IMR-90 (cell line): Measurements from ENCODE around the gene RYR2. TPM values are rescaled to one million over a fixed set of nuclear protein-coding genes. Genes with fewer than 3 reads are reported as not detected.

Experiments
- ATAC-seq: fragments of 200-7000 bp; cut with Tn5 transposase; 2 replicates; pipeline ENCODE4 v1.9.1; 2020; ENCODE audit warnings: low read depth, mild to moderate bottlenecking, moderate library complexity
- BruUV-seq: library from RNA; stranded (reverse); fragments of 400-500 nt; replicated peaks from 2 replicates; lab custom pipeline; 2021; lab: Mats Ljungman, UMichigan
- CTCF ChIA-PET: fragments of 300-600 bp; formaldehyde crosslinking; extraction: SDS; loops from one replicate; lab custom pipeline; 2021; ENCODE audit warnings: antibody characterized with exemption; lab: Yijun Ruan, JAX
- POLR2A ChIA-PET: fragments of 300-600 bp; sonication (Branson Sonifier 250); formaldehyde crosslinking; loops from one replicate; lab custom pipeline; 2022; ENCODE audit warnings: antibody characterized with exemption; ENCODE audit not compliant: unreplicated experiment; lab: Charles Lee
- DNase-seq: peaks from one replicate; pipeline ENCODE4 v3.0.0; 2013
- H2AFZ ChIP-seq: replicated peaks from 2 replicates; pipeline ENCODE3; 2013; ENCODE audit warnings: low read length, mild to moderate bottlenecking; ENCODE audit not compliant: poor library complexity
- H2AK5ac ChIP-seq: 2 replicates; pipeline ENCODE4 v1.6.1; 2013; ENCODE audit warnings: low read depth, low read length, inconsistent platforms
- H2AK9ac ChIP-seq: replicated peaks from 2 replicates; pipeline ENCODE3; 2013; ENCODE audit warnings: mild to moderate bottlenecking, low read depth, low read length, moderate library complexity; ENCODE audit not compliant: poor library complexity
- H2BK120ac ChIP-seq: 2 replicates; pipeline ENCODE4 v1.6.1; 2013; ENCODE audit warnings: low read depth, low read length, inconsistent platforms
- H2BK15ac ChIP-seq: 3 replicates; pipeline ENCODE4 v1.6.1; 2013; ENCODE audit warnings: low read depth, low read length, inconsistent platforms
- H2BK20ac ChIP-seq: 2 replicates; pipeline ENCODE4 v1.6.1; 2013; ENCODE audit warnings: low read depth, mild to moderate bottlenecking, inconsistent platforms, low read length, moderate library complexity
- H2BK5ac ChIP-seq: 2 replicates; pipeline ENCODE4 v1.6.1; 2013; ENCODE audit warnings: mild to moderate bottlenecking, low read depth, low read length, inconsistent platforms; ENCODE audit not compliant: poor library complexity, severe bottlenecking
- H3K14ac ChIP-seq: replicated peaks from 2 replicates; pipeline ENCODE4 v1.6.1; 2013; ENCODE audit warnings: low read depth, low read length, inconsistent platforms
- H3K18ac ChIP-seq: 2 replicates; pipeline ENCODE4 v1.6.1; 2013; ENCODE audit warnings: low read depth, low read length, control low read depth
- H3K23ac ChIP-seq: 2 replicates; pipeline ENCODE4 v1.6.1; 2013; ENCODE audit warnings: low read depth, low read length, inconsistent platforms
- H3K27ac ChIP-seq: 2 replicates; pipeline ENCODE4 v1.5.1; 2013; ENCODE audit warnings: mild to moderate bottlenecking, control low read depth, low read length; ENCODE audit not compliant: insufficient read depth
- H3K27me3 ChIP-seq: 2 replicates; pipeline ENCODE4 v1.6.1; 2013; ENCODE audit warnings: low read length; ENCODE audit not compliant: control insufficient read depth, insufficient read depth
- H3K36me3 ChIP-seq: 2 replicates; pipeline ENCODE4 v1.6.1; 2013; ENCODE audit warnings: low read length, mixed read lengths; ENCODE audit not compliant: control insufficient read depth, insufficient read depth
- H3K4ac ChIP-seq: 2 replicates; pipeline ENCODE4 v1.6.1; 2013; ENCODE audit warnings: low read depth, low read length, inconsistent platforms
- H3K4me1 ChIP-seq: 2 replicates; pipeline ENCODE4 v1.6.1; 2013; ENCODE audit warnings: low read length, mixed read lengths; ENCODE audit not compliant: control insufficient read depth, insufficient read depth
- H3K4me2 ChIP-seq: 2 replicates; pipeline ENCODE4 v1.6.1; 2013; ENCODE audit warnings: low read depth, mild to moderate bottlenecking, control low read depth, low read length, moderate library complexity
- H3K4me3 ChIP-seq: 2 replicates; pipeline ENCODE4 v1.5.1; 2013; ENCODE audit warnings: low read depth, mild to moderate bottlenecking, control low read depth, low read length, moderate library complexity; ENCODE audit not compliant: insufficient read depth
- H3K56ac ChIP-seq: 2 replicates; pipeline ENCODE4 v1.6.1; 2013; ENCODE audit warnings: low read length, inconsistent platforms; ENCODE audit not compliant: insufficient read depth; ENCODE audit errors: extremely low read depth
- H3K79me1 ChIP-seq, 2 experiments: 2 replicates each; pipeline ENCODE4 v1.6.1; 2013; ENCODE audit warnings: low read length in 2 of 2, inconsistent platforms in 1 of 2, low read depth in 1 of 2
- H3K9ac ChIP-seq: 2 replicates; pipeline ENCODE4 v1.6.1; 2013; ENCODE audit warnings: low read depth, low read length, control low read depth
- H3K9me1 ChIP-seq: 2 replicates; pipeline ENCODE4 v1.6.1; 2013; ENCODE audit warnings: low read length, inconsistent platforms; ENCODE audit not compliant: insufficient read depth
- H3K9me3 ChIP-seq: 2 replicates; pipeline ENCODE4 v1.6.1; 2013; ENCODE audit warnings: low read length; ENCODE audit not compliant: control insufficient read depth, insufficient read depth
- H4K20me1 ChIP-seq: 2 replicates; pipeline ENCODE4 v1.6.1; 2013; ENCODE audit warnings: low read length, inconsistent platforms; ENCODE audit not compliant: insufficient read depth
- H4K5ac ChIP-seq: 2 replicates; pipeline ENCODE4 v1.6.1; 2013; ENCODE audit warnings: mild to moderate bottlenecking, low read depth, low read length, control low read depth
- H4K8ac ChIP-seq, 2 experiments: 2 replicates each; pipeline ENCODE4 v1.6.1; 2013; ENCODE audit warnings: low read depth in 2 of 2, low read length in 2 of 2, control low read depth in 1 of 2, inconsistent platforms in 1 of 2
- H4K91ac ChIP-seq: 2 replicates; pipeline ENCODE4 v1.6.1; 2013; ENCODE audit warnings: low read depth, low read length, inconsistent platforms; ENCODE audit not compliant: insufficient read depth
- CEBPB ChIP-seq: IDR thresholded peaks from 2 replicates; pipeline ENCODE4 v1.6.1; 2012; ENCODE audit warnings: low read depth, low read length, improper control_type of control experiment
- CTCF ChIP-seq: conservative IDR thresholded peaks from 2 replicates; pipeline ENCODE4 v1.5.1; 2012; ENCODE audit warnings: mild to moderate bottlenecking, low read depth, low read length, improper control_type of control experiment
- FOS ChIP-seq: fragments of 150-350 bp; IDR thresholded peaks from 2 replicates; pipeline ENCODE4 v1.6.1; 2016; ENCODE audit warnings: low read depth, low read length
- MAFK ChIP-seq: IDR thresholded peaks from 2 replicates; pipeline ENCODE4 v1.6.1; 2012; ENCODE audit warnings: low read depth, low read length, improper control_type of control experiment
- MAZ ChIP-seq: IDR thresholded peaks from 2 replicates; pipeline ENCODE4 v1.6.1; 2012; ENCODE audit warnings: low read depth, mild to moderate bottlenecking, low read length, improper control_type of control experiment, moderate library complexity, borderline replicate concordance
- MXI1 ChIP-seq: IDR thresholded peaks from 2 replicates; pipeline ENCODE4 v1.6.1; 2012; ENCODE audit warnings: low read depth, mild to moderate bottlenecking, low read length, moderate library complexity, borderline replicate concordance
- NFE2L2 ChIP-seq: fragments of 150-350 bp; IDR thresholded peaks from 2 replicates; pipeline ENCODE4 v1.6.1; 2016; ENCODE audit warnings: low read depth, mild to moderate bottlenecking, low read length
- POLR2A ChIP-seq: IDR thresholded peaks from 2 replicates; pipeline ENCODE4 v1.6.1; 2012; ENCODE audit warnings: mild to moderate bottlenecking, low read depth, low read length
- RCOR1 ChIP-seq: IDR thresholded peaks from 2 replicates; pipeline ENCODE4 v1.6.1; 2012; ENCODE audit warnings: mild to moderate bottlenecking, low read length, improper control_type of control experiment; ENCODE audit not compliant: insufficient replicate concordance
- RFX5 ChIP-seq: IDR thresholded peaks from 2 replicates; pipeline ENCODE4 v1.8.0; 2012; ENCODE audit warnings: low read depth, mild to moderate bottlenecking, low read length, moderate library complexity
- WGBS, 2 experiments: methylation state at CpG; one replicate each; pipeline versions ENCODE4 v1.1.5 to v1.1.7; 2013; ENCODE audit warnings: missing lambda C conversion rate in 2 of 2; ENCODE audit not compliant: insufficient read length in 1 of 2; ENCODE audit errors: extremely low coverage in 2 of 2; 5-methylcytosine and 5-hydroxymethylcytosine counted together
- dilution Hi-C: fragments of 300-500 bp; cut with HindIII; formaldehyde crosslinking; loops from one replicate; pipeline ENCODE4 v1.14.3; 2018; ENCODE audit warnings: low sequenced_read_pairs; ENCODE audit not compliant: unreplicated experiment
- in situ Hi-C: fragments of 300-500 bp; cut with MboI; formaldehyde crosslinking; loops from 3 replicates; pipeline ENCODE4 v1.14.3; 2019; ENCODE audit warnings: low sequenced_read_pairs, inconsistent platforms, mixed read lengths
- intact Hi-C: fragments of 100-400 bp; cut with micrococcal nuclease; formaldehyde crosslinking; loops from 2 replicates; pipeline ENCODE4 v1.10.0; 2022
- polyA plus RNA-seq, 3 experiments: library from polyadenylated mRNA; depleted of rRNA; stranded (reverse); fragments of >200 nt; gene quantifications; 2 replicates each; pipeline ENCODE4 v1.2.3, GENCODE V29; 2012; ENCODE audit warnings: low replicate concordance in 1 of 3
- total RNA-seq: library from RNA; depleted of rRNA; stranded (reverse); fragments of >200 nt; gene quantifications from 2 replicates; pipeline ENCODE4 v1.2.3, GENCODE V29; 2012

The RYR2 gene
- total and polyA plus RNA-seq, 2 of the 4 experiments (the other 2 are of a cell fraction): not detected

- Histone ChIP-seq H3K4me2 (no peak overlapping the region), H3K27ac (no peak overlapping the region), H4K20me1 (no peaks in the 10 kb centered on the region), H2AFZ (no peak overlapping the region), H3K9ac (no peak overlapping the region), H3K4me3 (no peak overlapping the region), H3K4me1 (no peaks in the 10 kb centered on the region), H3K36me3 (no peaks in the 10 kb centered on the region), H2AK9ac (no peak overlapping the region), H3K9me1 (no peaks in the 10 kb centered on the region), H4K91ac (no peak overlapping the region), H2BK15ac (no peak overlapping the region), H3K27me3 (no peaks in the 10 kb centered on the region), H3K4ac (no peak overlapping the region), H3K18ac (no peak overlapping the region), H2AK5ac (no peak overlapping the region), H2BK120ac (no peak overlapping the region), H3K23ac (no peak overlapping the region), H3K14ac (no peak overlapping the region), H2BK20ac (no peak overlapping the region), H4K8ac (no peak overlapping the region), H3K56ac (no peak overlapping the region), H4K5ac (no peak overlapping the region), H2BK5ac (no peak overlapping the region), H3K9me3 (peaks cover 11% of the 10 kb centered on the region), H3K79me1 (no peaks in the 10 kb centered on the region)
- WGBS, 2 experiments: 75% methylated on average over 1 of the region's 1 CpG; no CpG with 5 or more reads in 1 of the 2 experiments
- intact Hi-C loops: no loop called here
- no peak for ATAC-seq
- BruUV-seq: no TSS peak
- no peak for DNase-seq
- dilution Hi-C loops: no loop called here
- TF ChIP-seq RCOR1 (no peak), MAZ (no peak), MAFK (no peak), CTCF (no peak), RFX5 (no peak), MXI1 (no peak), FOS (no peak), NFE2L2 (no peak), POLR2A (no peak), CEBPB (no peak)
- ChIA-PET POLR2A (no interaction called here), CTCF (no interaction called here)
- in situ Hi-C loops: no loop called here
Measured at GRCh38 chr1:237035759-237036158, 6.2 kb upstream of the RYR2 start.
